Caco-2 (cell line): ENCODE data around the gene SESTD1. TPM values are rescaled to one million over a fixed set of nuclear protein-coding genes. Genes with fewer than 3 reads are reported as not detected.

Experiments
- BruUV-seq: library from RNA; stranded (reverse); fragments of 400-500 nt; replicated peaks from 2 replicates; lab custom pipeline; 2021; lab: Mats Ljungman, UMichigan
- CTCF ChIA-PET: fragments of 300-600 bp; sonication (Branson Sonifier 250); formaldehyde crosslinking; loops from one replicate; lab custom pipeline; 2022; ENCODE audit warnings: antibody characterized with exemption; lab: Charles Lee
- POLR2A ChIA-PET: fragments of 300-600 bp; sonication (Branson Sonifier 250); formaldehyde crosslinking; loops from one replicate; lab custom pipeline; 2022; ENCODE audit warnings: antibody characterized with exemption; lab: Charles Lee
- DNase-seq, 2 experiments: peaks; one replicate each; pipeline versions ENCODE4 v3.0.0 to v3.0.0-alpha.2; 2020 to 2022
- H3K27me3 ChIP-seq: replicated peaks from 2 replicates; pipeline ENCODE4 v1.6.0; 2011; ENCODE audit warnings: low read length; ENCODE audit not compliant: control insufficient read depth, insufficient read depth
- H3K36me3 ChIP-seq: 2 replicates; pipeline ENCODE4 v1.5.1; 2011; ENCODE audit warnings: low read length; ENCODE audit not compliant: control insufficient read depth, insufficient read depth
- H3K4me1 ChIP-seq: fragments of 250-450 bp; sonication (Bioruptor Pico); 2 replicates; pipeline ENCODE4 v1.5.1; 2020; ENCODE audit warnings: mild to moderate bottlenecking
- H3K4me3 ChIP-seq: 2 replicates; pipeline ENCODE4 v1.5.1; 2011; ENCODE audit warnings: low read depth, mild to moderate bottlenecking, control low read depth, low read length
- H3K9me3 ChIP-seq: fragments of 250-450 bp; sonication (Bioruptor Pico); 2 replicates; pipeline ENCODE4 v1.5.1; 2020; ENCODE audit warnings: mild to moderate bottlenecking, moderate library complexity
- H3K27ac Mint-ChIP-seq: one replicate; pipeline ENCODE4 v1.8.0; 2022; ENCODE audit warnings: mixed read lengths; ENCODE audit not compliant: unreplicated experiment
- H3K27me3 Mint-ChIP-seq: one replicate; pipeline ENCODE4 v1.8.0; 2022; ENCODE audit warnings: mixed read lengths; ENCODE audit not compliant: insufficient read depth, unreplicated experiment
- H3K36me3 Mint-ChIP-seq: one replicate; pipeline ENCODE4 v1.8.0; 2022; ENCODE audit warnings: mild to moderate bottlenecking, mixed read lengths; ENCODE audit not compliant: insufficient read depth, unreplicated experiment
- H3K4me1 Mint-ChIP-seq: one replicate; pipeline ENCODE4 v1.8.0; 2022; ENCODE audit warnings: low read depth, mixed read lengths; ENCODE audit not compliant: unreplicated experiment
- H3K4me3 Mint-ChIP-seq: one replicate; pipeline ENCODE4 v1.8.0; 2022; ENCODE audit warnings: mild to moderate bottlenecking, moderate library complexity, mixed read lengths; ENCODE audit not compliant: unreplicated experiment
- H3K9me3 Mint-ChIP-seq: one replicate; pipeline ENCODE4 v1.8.0; 2022; ENCODE audit warnings: mixed read lengths; ENCODE audit not compliant: unreplicated experiment
- intact Hi-C: fragments of 100-400 bp; cut with micrococcal nuclease; formaldehyde crosslinking; loops from one replicate; pipeline ENCODE4 v1.10.0; 2022; ENCODE audit not compliant: unreplicated experiment
- total RNA-seq: library from RNA; stranded (reverse); gene quantifications from 2 replicates; pipeline ENCODE4 v1.2.3, GENCODE V29; 2022
- TF ChIP-seq, protein P1 (sequence below), 2 experiments: fragments of 200-600 bp in 1 of 2; IDR thresholded peaks; 1 replicate in 1 of 2; 2 replicates in 1 of 2; pipeline versions ENCODE4 v1.5.1 to v1.8.0; 2011 to 2022; ENCODE audit warnings: antibody characterized with exemption in 1 of 2, control low read depth in 1 of 2, inconsistent platforms in 1 of 2, low read depth in 1 of 2, low read length in 1 of 2, mild to moderate bottlenecking in 1 of 2, moderate library complexity in 1 of 2; ENCODE audit not compliant: insufficient read depth in 1 of 2, severe bottlenecking in 1 of 2, unreplicated experiment in 1 of 2

Gene SESTD1
- total RNA-seq, 1 experiment from 2014 or later, result 50.2 TPM

DNA sequence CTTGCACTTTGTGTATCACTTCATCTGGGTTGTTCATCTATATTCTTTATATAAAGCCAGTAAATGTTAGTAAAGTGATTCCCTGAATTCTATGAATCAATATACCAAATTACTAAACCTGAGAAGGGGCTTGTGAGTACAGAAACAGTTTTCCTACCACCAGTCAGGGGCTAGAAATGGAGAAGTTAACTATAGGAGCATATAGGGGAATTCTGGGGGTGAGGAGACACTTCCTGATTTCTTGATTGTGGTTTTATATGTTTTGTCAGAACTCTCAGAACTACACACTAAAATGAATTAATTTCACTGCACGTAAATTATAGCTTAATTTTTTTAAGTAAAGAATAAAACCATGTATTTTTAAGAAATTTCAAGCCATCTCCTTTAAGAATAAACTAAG, 93.7 kb downstream of the SESTD1 start:
- H3K4me3 ChIP-seq, result no peak overlapping the region
- H3K9me3 ChIP-seq, result no peaks in the 10 kb centered on the region
- Mint-ChIP-seq H3K36me3 (no peaks in the 10 kb centered on the region), H3K4me3 (no peak overlapping the region), H3K27me3 (no peaks in the 10 kb centered on the region), H3K27ac (no peak overlapping the region), H3K4me1 (peaks cover 7% of the 10 kb centered on the region), H3K9me3 (no peaks in the 10 kb centered on the region)
- BruUV-seq, result no TSS peak
- no peaks in the 10 kb centered on the region; the same call in 1 of the 2 replicates for H3K4me1 ChIP-seq
- intact Hi-C loops, result no loop called here
- no peaks in the 10 kb centered on the region for H3K36me3 ChIP-seq
- ChIA-PET CTCF (no interaction called here), POLR2A (no interaction called here)
- TF ChIP-seq, protein P1, sequence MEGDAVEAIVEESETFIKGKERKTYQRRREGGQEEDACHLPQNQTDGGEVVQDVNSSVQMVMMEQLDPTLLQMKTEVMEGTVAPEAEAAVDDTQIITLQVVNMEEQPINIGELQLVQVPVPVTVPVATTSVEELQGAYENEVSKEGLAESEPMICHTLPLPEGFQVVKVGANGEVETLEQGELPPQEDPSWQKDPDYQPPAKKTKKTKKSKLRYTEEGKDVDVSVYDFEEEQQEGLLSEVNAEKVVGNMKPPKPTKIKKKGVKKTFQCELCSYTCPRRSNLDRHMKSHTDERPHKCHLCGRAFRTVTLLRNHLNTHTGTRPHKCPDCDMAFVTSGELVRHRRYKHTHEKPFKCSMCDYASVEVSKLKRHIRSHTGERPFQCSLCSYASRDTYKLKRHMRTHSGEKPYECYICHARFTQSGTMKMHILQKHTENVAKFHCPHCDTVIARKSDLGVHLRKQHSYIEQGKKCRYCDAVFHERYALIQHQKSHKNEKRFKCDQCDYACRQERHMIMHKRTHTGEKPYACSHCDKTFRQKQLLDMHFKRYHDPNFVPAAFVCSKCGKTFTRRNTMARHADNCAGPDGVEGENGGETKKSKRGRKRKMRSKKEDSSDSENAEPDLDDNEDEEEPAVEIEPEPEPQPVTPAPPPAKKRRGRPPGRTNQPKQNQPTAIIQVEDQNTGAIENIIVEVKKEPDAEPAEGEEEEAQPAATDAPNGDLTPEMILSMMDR (IDR thresholded peaks at IDR 0.05; ENCODE audit: insufficient read depth in 1 of 2, low read depth in 1 of 2, low read length in 1 of 2, severe bottlenecking in 1 of 2, unreplicated experiment in 1 of 2), result no peak
- no peaks in the 10 kb centered on the region for H3K27me3 ChIP-seq
- no peak for DNase-seq

DNA sequence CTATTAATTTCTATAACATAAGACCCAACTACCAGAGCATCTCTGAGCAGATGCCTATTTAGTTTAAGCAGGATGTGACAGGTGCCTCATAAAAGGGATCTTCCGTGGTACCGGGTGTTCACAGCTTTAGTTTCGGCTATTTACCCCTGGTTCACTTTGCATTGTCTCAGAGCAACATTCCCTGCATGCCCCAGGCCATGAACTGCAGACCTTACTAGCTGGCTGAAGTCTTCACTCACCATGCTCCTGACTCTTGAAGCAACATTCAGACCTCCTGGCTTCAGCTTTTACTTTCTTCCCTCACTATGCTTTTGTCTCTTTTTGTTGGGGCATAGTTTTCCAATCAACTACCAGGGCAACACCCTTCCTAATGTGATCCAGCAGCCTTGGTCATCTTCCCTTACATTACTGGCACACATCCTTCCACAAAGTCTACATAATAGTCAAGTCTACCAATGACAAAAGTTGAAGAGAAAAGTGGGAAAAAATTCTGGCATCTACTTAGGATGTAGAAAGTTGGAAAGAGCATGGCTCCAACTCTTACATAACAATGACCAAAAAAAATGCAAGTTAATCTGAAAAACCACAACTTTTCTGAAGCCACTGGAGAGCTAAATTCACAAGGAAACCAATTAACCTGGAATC, 99.2 kb downstream of the SESTD1 start:
- H3K4me3 Mint-ChIP-seq, result no peak overlapping the region
- BruUV-seq, result no TSS peak
- no peaks in the 10 kb centered on the region for H3K4me1 ChIP-seq
- H3K36me3 Mint-ChIP-seq, result peaks cover 6% of the 10 kb centered on the region
- DNase-seq, result no peak
- no peak overlapping the region for H3K27ac Mint-ChIP-seq
- H3K9me3 Mint-ChIP-seq, result no peaks in the 10 kb centered on the region
- H3K4me1 Mint-ChIP-seq, result no peaks in the 10 kb centered on the region
- TF ChIP-seq, protein P1 (IDR thresholded peaks at IDR 0.05; ENCODE audit: insufficient read depth in 1 of 2, low read depth in 1 of 2, low read length in 1 of 2, severe bottlenecking in 1 of 2, unreplicated experiment in 1 of 2), result no peak
- no peaks in the 10 kb centered on the region for H3K27me3 Mint-ChIP-seq
- H3K4me3 ChIP-seq, result no peak overlapping the region
- POLR2A ChIA-PET, result no interaction called here
- H3K36me3 ChIP-seq, result no peaks in the 10 kb centered on the region
- H3K9me3 ChIP-seq, result no peaks in the 10 kb centered on the region
- CTCF ChIA-PET, result no interaction called here
- intact Hi-C loops, result no loop called here
- H3K27me3 ChIP-seq, result no peaks in the 10 kb centered on the region

DNA sequence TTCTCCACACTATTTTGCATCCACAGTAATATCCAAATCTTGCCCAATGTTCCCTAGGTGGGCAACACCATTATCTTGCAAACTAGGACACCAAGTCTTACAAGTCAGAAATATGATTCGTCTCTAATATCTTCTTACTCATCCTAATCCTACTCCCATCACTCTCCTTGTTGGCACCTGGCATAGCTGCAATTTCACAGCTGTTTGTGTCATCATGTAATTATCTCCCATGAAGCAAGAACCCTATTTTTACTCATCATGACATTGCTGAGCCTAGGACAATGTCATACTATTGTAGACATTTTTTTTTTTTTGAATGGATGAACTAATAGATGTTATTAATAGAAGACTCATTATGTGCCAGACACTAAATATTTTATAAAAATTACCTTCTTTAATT, 123.4 kb downstream of the SESTD1 start:
- Mint-ChIP-seq H3K4me3 (no peak overlapping the region), H3K27ac (no peak overlapping the region), H3K27me3 (no peaks in the 10 kb centered on the region), H3K4me1 (no peaks in the 10 kb centered on the region), H3K9me3 (no peaks in the 10 kb centered on the region), H3K36me3 (no peaks in the 10 kb centered on the region)
- intact Hi-C loops, result no loop called here
- CTCF ChIA-PET, result no interaction called here
- no peaks in the 10 kb centered on the region for H3K9me3 ChIP-seq
- TF ChIP-seq, protein P1 (IDR thresholded peaks at IDR 0.05; ENCODE audit: insufficient read depth in 1 of 2, low read depth in 1 of 2, low read length in 1 of 2, severe bottlenecking in 1 of 2, unreplicated experiment in 1 of 2), result no peak
- no peak overlapping the region for H3K4me3 ChIP-seq
- no peak for DNase-seq
- H3K4me1 ChIP-seq, result no peaks in the 10 kb centered on the region
- POLR2A ChIA-PET, result no interaction called here
- H3K36me3 ChIP-seq, result no peaks in the 10 kb centered on the region
- BruUV-seq, result no TSS peak
- H3K27me3 ChIP-seq, result no peaks in the 10 kb centered on the region
